ENCODE data around the gene PAWR.

The PAWR gene

GRCh38 chr12:79549531-79550271, 141.1 kb downstream of the PAWR start:
- Histone ChIP-seq H3K27ac (ENCODE audit: extremely low read depth, low read depth, low read length) (no peak overlapping the region), H3K4me3 (ENCODE audit: low read depth, low read length) (no peak overlapping the region), H3K9me3 (ENCODE audit: control insufficient read depth, insufficient read depth, low read depth, low read length) (no peaks in the 10 kb centered on the region), H3K36me3 (ENCODE audit: control insufficient read depth in 2 of 2, insufficient read depth in 1 of 2, low read length in 2 of 2) (peaks cover 0 to 27% of the 10 kb centered on the region in 2 experiments; a peak in 2 of 3 replicates), H3K4me1 (ENCODE audit: control insufficient read depth, insufficient read depth, low read length) (no peaks in the 10 kb centered on the region)
- TF ChIP-seq, protein P1, sequence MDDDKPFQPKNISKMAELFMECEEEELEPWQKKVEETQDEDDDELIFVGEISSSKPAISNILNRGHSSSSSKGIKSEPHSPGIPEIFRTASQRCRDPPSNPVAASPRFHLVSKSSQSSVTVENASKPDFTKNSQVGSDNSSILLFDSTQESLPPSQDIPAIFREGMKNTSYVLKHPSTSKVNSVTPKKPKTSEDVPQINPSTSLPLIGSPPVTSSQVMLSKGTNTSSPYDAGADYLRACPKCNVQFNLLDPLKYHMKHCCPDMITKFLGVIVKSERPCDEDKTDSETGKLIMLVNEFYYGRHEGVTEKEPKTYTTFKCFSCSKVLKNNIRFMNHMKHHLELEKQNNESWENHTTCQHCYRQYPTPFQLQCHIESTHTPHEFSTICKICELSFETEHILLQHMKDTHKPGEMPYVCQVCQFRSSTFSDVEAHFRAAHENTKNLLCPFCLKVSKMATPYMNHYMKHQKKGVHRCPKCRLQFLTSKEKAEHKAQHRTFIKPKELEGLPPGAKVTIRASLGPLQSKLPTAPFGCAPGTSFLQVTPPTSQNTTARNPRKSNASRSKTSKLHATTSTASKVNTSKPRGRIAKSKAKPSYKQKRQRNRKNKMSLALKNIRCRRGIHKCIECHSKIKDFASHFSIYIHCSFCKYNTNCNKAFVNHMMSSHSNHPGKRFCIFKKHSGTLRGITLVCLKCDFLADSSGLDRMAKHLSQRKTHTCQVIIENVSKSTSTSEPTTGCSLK (tag by site-specific recombination; IDR thresholded peaks at IDR 0.05): no peak
- no peak for TF ChIP-seq ZNF148 (tag by site-specific recombination; IDR thresholded peaks at IDR 0.05; ENCODE audit: borderline replicate concordance)
- no peak for TF ChIP-seq GLIS2 (tag by site-specific recombination; IDR thresholded peaks at IDR 0.05)
- no peak for TF ChIP-seq ZNF266 (tag by site-specific recombination; IDR thresholded peaks at IDR 0.05; ENCODE audit: low read depth)
- TF ChIP-seq ELK4 (IDR thresholded peaks at IDR 0.05; ENCODE audit: borderline replicate concordance, low read depth, low read length): no peak
- no peak for TF ChIP-seq ZNF629 (tag by site-specific recombination; IDR thresholded peaks at IDR 0.05)
- TF ChIP-seq ZNF580 (tag by site-specific recombination; IDR thresholded peaks at IDR 0.05): no peak
- no peak for TF ChIP-seq ZNF510 (tag by site-specific recombination; IDR thresholded peaks at IDR 0.05; ENCODE audit: insufficient replicate concordance)
- TF ChIP-seq ZNF560 (tag by site-specific recombination; IDR thresholded peaks at IDR 0.05; ENCODE audit: borderline replicate concordance): no peak
- TF ChIP-seq ZNF513 (tag by site-specific recombination; IDR thresholded peaks at IDR 0.05): no peak
- no peak for TF ChIP-seq BCL6B (tag by site-specific recombination; IDR thresholded peaks at IDR 0.05)
- no peak for TF ChIP-seq ZBTB44 (tag by site-specific recombination; IDR thresholded peaks at IDR 0.05)
- no peak for TF ChIP-seq ZNF324 (tag by site-specific recombination; IDR thresholded peaks at IDR 0.05)
- no peak for TF ChIP-seq ZSCAN5A (tag by site-specific recombination; IDR thresholded peaks at IDR 0.05)
- no peak for TF ChIP-seq KLF1 (tag by site-specific recombination; IDR thresholded peaks at IDR 0.05)
- TF ChIP-seq SP7 (tag by site-specific recombination; IDR thresholded peaks at IDR 0.05): no peak
- CTCF ChIA-PET: interaction anchor here (0.7 to 1.5 kb wide), 3 partner anchors 24 to 188 kb away, joined by 3 to 6 read pairs (median 4); no protein-coding TSS in a partner anchor
- POLR2A ChIA-PET: no interaction called here
